Esophagus squamous epithelium (tissue), 5 donors: ENCODE results near the gene CNTNAP5. TPM values are rescaled to one million over a fixed set of nuclear protein-coding genes. Genes with fewer than 3 reads are reported as not detected.

ENCODE experiments used
- DNase-seq: peaks from one replicate; lab custom pipeline; 2025; lab: John Stamatoyannopoulos, UW
- H3K27ac ChIP-seq, 4 donors: fragments of 200-600 bp; sonication (generic); one replicate each; pipeline ENCODE4 v1.5.1; 2016 to 2019; ENCODE audit warnings: mild to moderate bottlenecking in 1 of 4
- H3K27me3 ChIP-seq, 4 donors: fragments of 200-600 bp; sonication (generic); 1 replicate in 3 of 4; 2 replicates in 1 of 4; pipeline versions ENCODE4 v1.5.1 to v1.6.0; 2017 to 2021; ENCODE audit warnings: antibody characterized with exemption in 1 of 4
- H3K36me3 ChIP-seq, 3 donors: fragments of 200-600 bp; sonication (generic); one replicate each; pipeline ENCODE4 v1.5.1; 2016 to 2019
- H3K4me1 ChIP-seq, 3 donors: fragments of 200-600 bp; sonication (generic); one replicate each; pipeline ENCODE4 v1.5.1; 2017 to 2019
- H3K4me3 ChIP-seq, 4 donors: fragments of 200-600 bp; sonication (generic); 1 replicate in 3 of 4; 2 replicates in 1 of 4; pipeline ENCODE4 v1.5.1; 2016 to 2019; ENCODE audit warnings: mild to moderate bottlenecking in 2 of 4, moderate library complexity in 1 of 4
- H3K9me3 ChIP-seq, 3 donors: fragments of 200-600 bp; sonication (generic); one replicate each; pipeline ENCODE4 v1.5.1; 2016 to 2019
- CTCF ChIP-seq, 6 experiments: fragments of 450-650 bp in 4 of 6; fragments of 200-600 bp in 2 of 6; sonication (generic) in 2 of 6; IDR thresholded peaks; one replicate each; pipeline ENCODE4 v1.5.1; 2016 to 2019; ENCODE audit warnings: antibody characterized with exemption in 6 of 6, mild to moderate bottlenecking in 4 of 6, moderate library complexity in 4 of 6
- POLR2A ChIP-seq, 4 donors: fragments of 450-650 bp; IDR thresholded peaks; one replicate each; pipeline ENCODE4 v1.6.1; 2017; ENCODE audit warnings: antibody characterized with exemption in 4 of 4, mild to moderate bottlenecking in 4 of 4, moderate library complexity in 3 of 4
- WGBS, 2 donors: methylation state at CpG; one replicate each; pipeline ENCODE4 v1.1.5; 2018; 5-methylcytosine and 5-hydroxymethylcytosine counted together
- intact Hi-C: fragments of 100-400 bp; cut with DNase I; formaldehyde crosslinking; loops from one replicate; pipeline ENCODE4 v1.15.0; 2022
- total RNA-seq, 4 donors: library from RNA; depleted of rRNA; stranded (reverse); fragments of >200 nt; gene quantifications; one replicate each; pipeline ENCODE4 v1.1.0, GENCODE V29; 2016
- donor health status: DM: yes; HTN: yes; CAD: no.

The CNTNAP5 gene
- total RNA-seq, 4 donors from 2014 or later, result not detected

- H3K27ac ChIP-seq, result no peak overlapping the region
- no peaks in the 10 kb centered on the region for H3K36me3 ChIP-seq
- intact Hi-C loops, result no loop called here
- WGBS, 2 donors, result 32 to 36% methylated on average over 1 of the region's 1 CpG
- DNase-seq, result no peak
- no peak overlapping the region for H3K4me3 ChIP-seq
- H3K27me3 ChIP-seq, result no peaks in the 10 kb centered on the region
- no peaks in the 10 kb centered on the region for H3K4me1 ChIP-seq
- no peaks in the 10 kb centered on the region for H3K9me3 ChIP-seq
- TF ChIP-seq CTCF (IDR thresholded peaks at IDR 0.05), result no peak
- TF ChIP-seq POLR2A (IDR thresholded peaks at IDR 0.05), result no peak
Observed at GRCh38 chr2:124572934-124573634, 548.0 kb downstream of the CNTNAP5 start.

- 64 to 66% methylated on average over 2 of the region's 2 CpGs for WGBS, 2 donors
- Histone ChIP-seq H3K27me3 (no peaks in the 10 kb centered on the region), H3K4me3 (no peak overlapping the region), H3K4me1 (no peaks in the 10 kb centered on the region), H3K36me3 (no peaks in the 10 kb centered on the region), H3K9me3 (no peaks in the 10 kb centered on the region), H3K27ac (no peak overlapping the region)
- TF ChIP-seq CTCF (IDR thresholded peaks at IDR 0.05) (no peak), POLR2A (IDR thresholded peaks at IDR 0.05) (no peak)
- no peak for DNase-seq
- intact Hi-C loops, result no loop called here
Observed at GRCh38 chr2:124575497-124575896, 550.4 kb downstream of the CNTNAP5 start.

- 55 to 77% methylated on average over 4 of the region's 4 CpGs for WGBS, 2 donors
- Histone ChIP-seq H3K27ac (no peak overlapping the region), H3K4me1 (no peaks in the 10 kb centered on the region), H3K36me3 (no peaks in the 10 kb centered on the region), H3K9me3 (no peaks in the 10 kb centered on the region), H3K27me3 (no peaks in the 10 kb centered on the region), H3K4me3 (no peak overlapping the region)
- intact Hi-C loops, result no loop called here
- no peak for DNase-seq
- no peak for TF ChIP-seq POLR2A (IDR thresholded peaks at IDR 0.05)
- no peak for TF ChIP-seq CTCF (IDR thresholded peaks at IDR 0.05)
Observed at GRCh38 chr2:124580263-124580662, 555.2 kb downstream of the CNTNAP5 start.

GRCh38 chr2:124582387-124582786 is 557.3 kb downstream of the CNTNAP5 start:
- no peaks in the 10 kb centered on the region for H3K36me3 ChIP-seq
- no peak for DNase-seq
- no peak overlapping the region for H3K27ac ChIP-seq
- no peaks in the 10 kb centered on the region for H3K27me3 ChIP-seq
- no peak for TF ChIP-seq CTCF (IDR thresholded peaks at IDR 0.05)
- TF ChIP-seq POLR2A (IDR thresholded peaks at IDR 0.05), result no peak
- H3K9me3 ChIP-seq, result no peaks in the 10 kb centered on the region
- H3K4me3 ChIP-seq, result no peak overlapping the region
- no peaks in the 10 kb centered on the region for H3K4me1 ChIP-seq
- intact Hi-C loops, result no loop called here

GRCh38 chr2:124584615-124585014 is 559.5 kb downstream of the CNTNAP5 start:
- H3K4me1 ChIP-seq, result no peaks in the 10 kb centered on the region
- intact Hi-C loops, result no loop called here
- H3K27me3 ChIP-seq, result no peaks in the 10 kb centered on the region
- no peak overlapping the region for H3K4me3 ChIP-seq
- no peak overlapping the region for H3K27ac ChIP-seq
- no peaks in the 10 kb centered on the region for H3K9me3 ChIP-seq
- TF ChIP-seq CTCF (IDR thresholded peaks at IDR 0.05), result no peak
- DNase-seq, result no peak
- H3K36me3 ChIP-seq, result no peaks in the 10 kb centered on the region
- WGBS, 2 donors, result 87 to 90% methylated on average over 4 of the region's 4 CpGs
